ENCODE measurements around the gene FSIP2. TPM values are rescaled to one million over a fixed set of nuclear protein-coding genes. Genes with fewer than 3 reads are reported as not detected.

FSIP2 gene
- total RNA-seq, 6 experiments from 2014 or later, result 0.06 to 0.19 (median 0.11) TPM

GRCh38 chr2:185833864-185834263 lies 95.3 kb downstream of the FSIP2 start:
- Histone ChIP-seq H3K9me3 (peaks cover 0 to 6% (median 0%) of the 10 kb centered on the region in 4 donors), H3K4me3 (no peak overlapping the region), H3K27me3 (no peaks in the 10 kb centered on the region), H3K4me1 (no peaks in the 10 kb centered on the region), H3K27ac (no peak overlapping the region), H3K36me3 (no peaks in the 10 kb centered on the region)
- 74% methylated on average over 1 of the region's 1 CpG for WGBS (ENCODE audit: insufficient coverage, low coverage, low lambda C conversion rate, missing lambda C conversion rate)
- no peak for DNase-seq
- intact Hi-C loops (cut with DNase I), result no loop called here
- no peak for TF ChIP-seq POLR2A (IDR thresholded peaks at IDR 0.05)
- TF ChIP-seq CTCF (IDR thresholded peaks at IDR 0.05), result no peak
- ATAC-seq, result no peak

GRCh38 chr2:185835974-185836373 lies 97.4 kb downstream of the FSIP2 start:
- DNase-seq, result no peak
- 93% methylated on average over 8 of the region's 8 CpGs for WGBS (ENCODE audit: insufficient coverage, low coverage, low lambda C conversion rate, missing lambda C conversion rate)
- H3K27me3 ChIP-seq, result no peaks in the 10 kb centered on the region
- H3K36me3 ChIP-seq, result no peaks in the 10 kb centered on the region
- H3K4me3 ChIP-seq, result no peak overlapping the region
- intact Hi-C loops (cut with DNase I), result no loop called here
- no peaks in the 10 kb centered on the region for H3K4me1 ChIP-seq
- no peak overlapping the region for H3K27ac ChIP-seq
- TF ChIP-seq POLR2A (IDR thresholded peaks at IDR 0.05) (no peak), CTCF (IDR thresholded peaks at IDR 0.05) (no peak)
- H3K9me3 ChIP-seq, result peaks cover 0 to 6% (median 0%) of the 10 kb centered on the region in 4 donors
- no peak for ATAC-seq

- DNase-seq, result no peak
- intact Hi-C loops (cut with DNase I), result no loop called here
- H3K4me1 ChIP-seq, result no peaks in the 10 kb centered on the region
- no peak overlapping the region for H3K27ac ChIP-seq
- no peak for ATAC-seq
- TF ChIP-seq POLR2A (IDR thresholded peaks at IDR 0.05), result no peak
- TF ChIP-seq CTCF (IDR thresholded peaks at IDR 0.05), result no peak
- H3K4me3 ChIP-seq, result no peak overlapping the region
- WGBS (ENCODE audit: insufficient coverage, low coverage, low lambda C conversion rate, missing lambda C conversion rate), result 65% methylated on average over 3 of the region's 4 CpGs
- H3K27me3 ChIP-seq, result no peaks in the 10 kb centered on the region
- H3K36me3 ChIP-seq, result no peaks in the 10 kb centered on the region
- no peaks in the 10 kb centered on the region for H3K9me3 ChIP-seq
These were observed 116.3 kb downstream of the FSIP2 start for GRCh38 chr2:185854885-185855284.

GRCh38 chr2:185857691-185858090 lies 119.1 kb downstream of the FSIP2 start:
- H3K27me3 ChIP-seq, result no peaks in the 10 kb centered on the region
- ATAC-seq (no peak), DNase-seq (no peak)
- no peak overlapping the region for H3K27ac ChIP-seq
- intact Hi-C loops (cut with DNase I), result no loop called here
- H3K4me3 ChIP-seq, result no peak overlapping the region
- TF ChIP-seq CTCF (IDR thresholded peaks at IDR 0.05), result no peak
- no peaks in the 10 kb centered on the region for H3K36me3 ChIP-seq
- H3K4me1 ChIP-seq, result no peaks in the 10 kb centered on the region
- H3K9me3 ChIP-seq, result no peaks in the 10 kb centered on the region

- intact Hi-C loops (cut with DNase I), result no loop called here
- no peak for DNase-seq
- TF ChIP-seq POLR2A (IDR thresholded peaks at IDR 0.05) (no peak), CTCF (IDR thresholded peaks at IDR 0.05) (no peak)
- no peak overlapping the region for H3K27ac ChIP-seq
- no peaks in the 10 kb centered on the region for H3K36me3 ChIP-seq
- no peaks in the 10 kb centered on the region for H3K9me3 ChIP-seq
- no peaks in the 10 kb centered on the region for H3K4me1 ChIP-seq
- H3K27me3 ChIP-seq, result no peaks in the 10 kb centered on the region
- ATAC-seq, result no peak
- H3K4me3 ChIP-seq, result no peak overlapping the region
These were observed 120.9 kb downstream of the FSIP2 start for GRCh38 chr2:185859506-185859905.

Measured in right lobe of liver (tissue), 6 donors.